Measurements from ENCODE around the gene KLHL26. TPM values are rescaled to one million over a fixed set of nuclear protein-coding genes. Genes with fewer than 3 reads are reported as not detected.

Gene KLHL26
- polyA plus RNA-seq, 3 donors, result 1.6 to 3.2 (median 2.0) TPM

GRCh38 chr19:18649371-18650020, 12.7 kb downstream of the KLHL26 start:
- H3K36me3 ChIP-seq (replicated peaks in 1 of 2; ENCODE audit: control insufficient read depth in 1 of 2, insufficient read depth in 2 of 2, low read length in 2 of 2), result peaks cover 0 to 2% of the 10 kb centered on the region in 2 donors
- Mint-ChIP-seq H3K4me3 (peak overlapping the region; percentile 72 to 86), H3K9me3 (no peaks in the 10 kb centered on the region), H3K27me3 (ENCODE audit: low read depth in 3 of 3) (peaks cover 11 to 20% (median 14%) of the 10 kb centered on the region in 3 donors), H3K36me3 (peaks cover 19 to 29% of the 10 kb centered on the region in 2 donors), H3K4me1 (peaks cover 32% of the 10 kb centered on the region), H3K27ac (peak overlapping the region in 3 of 7 donors; percentile 33 to 63 (median 41))
- peaks cover 22 to 29% of the 10 kb centered on the region in 2 donors for H3K4me1 ChIP-seq (ENCODE audit: control insufficient read depth in 1 of 2, insufficient read depth in 2 of 2, low read length in 2 of 2)
- peaks cover 68% of the 10 kb centered on the region for H4K20me1 ChIP-seq (ENCODE audit: insufficient read depth, low read length)
- intact Hi-C loops (cut with micrococcal nuclease), result no loop called here
- no peak overlapping the region for H3K27ac ChIP-seq (ENCODE audit: low read depth in 1 of 2, low read length in 2 of 2)
- H3K9ac ChIP-seq (ENCODE audit: insufficient read depth, low read length, poor library complexity, severe bottlenecking), result peak overlapping the region; percentile 25
- H3K79me2 ChIP-seq (ENCODE audit: insufficient read depth, low read length), result peaks cover 9% of the 10 kb centered on the region
- TF ChIP-seq CTCF (IDR thresholded peaks at IDR 0.05), result no peak
- 1% methylated on average over 22 of the region's 25 CpGs for WGBS (ENCODE audit: insufficient coverage)
- H3K4me2 ChIP-seq (replicated peaks; ENCODE audit: extremely low read depth, low read length, poor library complexity, severe bottlenecking), result peak overlapping the region; percentile 68
- DNase-seq, result peak in 2 of 3 donors; percentile 18 to 25
- H3K9me3 ChIP-seq (replicated peaks in 1 of 2; ENCODE audit: control insufficient read depth in 1 of 2, insufficient read depth in 1 of 2, low read length in 2 of 2), result no peaks in the 10 kb centered on the region
- no peaks in the 10 kb centered on the region for H3K27me3 ChIP-seq (ENCODE audit: control insufficient read depth in 2 of 2, insufficient read depth in 2 of 2, low read length in 2 of 2)
- H2AFZ ChIP-seq (ENCODE audit: insufficient read depth, low read depth, low read length, poor library complexity, severe bottlenecking), result no peak overlapping the region
- H3K4me3 ChIP-seq (replicated peaks in 1 of 3; ENCODE audit: low read depth in 2 of 3, low read length in 3 of 3), result peak overlapping the region in 1 of 3 experiments; percentile 65

DNA sequence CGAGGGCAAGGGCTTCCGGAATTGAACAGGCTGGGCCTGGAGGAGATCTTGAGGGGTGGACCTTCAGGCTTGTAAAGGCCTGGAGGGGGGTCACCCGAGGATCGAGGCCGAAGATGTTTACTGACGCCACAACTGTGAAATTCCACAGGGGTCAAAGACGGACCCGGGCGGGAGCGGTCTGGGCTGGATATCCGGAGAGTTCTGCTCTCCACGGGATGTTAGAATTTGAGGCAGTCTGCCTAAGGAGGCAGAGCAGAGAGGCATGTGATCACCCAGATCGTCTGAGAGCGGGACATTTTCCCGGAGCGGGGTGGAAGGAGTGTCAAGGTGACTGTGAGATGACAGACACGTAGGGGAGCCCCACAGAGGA, 13.2 kb downstream of the KLHL26 start:
- no peaks in the 10 kb centered on the region for H3K9me3 Mint-ChIP-seq
- no peak overlapping the region for H3K27ac ChIP-seq (ENCODE audit: low read depth in 1 of 2, low read length in 2 of 2)
- DNase-seq, result no peak
- H3K9ac ChIP-seq (ENCODE audit: insufficient read depth, low read length, poor library complexity, severe bottlenecking), result peak overlapping the region; percentile 25
- H3K36me3 ChIP-seq (replicated peaks in 1 of 2; ENCODE audit: control insufficient read depth in 1 of 2, insufficient read depth in 2 of 2, low read length in 2 of 2), result peaks cover 0 to 2% of the 10 kb centered on the region in 2 donors
- H3K4me2 ChIP-seq (replicated peaks; ENCODE audit: extremely low read depth, low read length, poor library complexity, severe bottlenecking), result peak overlapping the region; percentile 68
- no peak overlapping the region for H2AFZ ChIP-seq (ENCODE audit: insufficient read depth, low read depth, low read length, poor library complexity, severe bottlenecking)
- no peak for TF ChIP-seq CTCF (IDR thresholded peaks at IDR 0.05)
- H3K27me3 ChIP-seq (ENCODE audit: control insufficient read depth in 2 of 2, insufficient read depth in 2 of 2, low read length in 2 of 2), result no peaks in the 10 kb centered on the region
- peak overlapping the region; percentile 72 to 86 for H3K4me3 Mint-ChIP-seq
- H3K4me1 ChIP-seq (ENCODE audit: control insufficient read depth in 1 of 2, insufficient read depth in 2 of 2, low read length in 2 of 2), result peaks cover 16 to 24% of the 10 kb centered on the region in 2 donors
- H3K79me2 ChIP-seq (ENCODE audit: insufficient read depth, low read length), result peaks cover 9% of the 10 kb centered on the region
- peaks cover 27% of the 10 kb centered on the region for H3K4me1 Mint-ChIP-seq
- H3K9me3 ChIP-seq (replicated peaks in 1 of 2; ENCODE audit: control insufficient read depth in 1 of 2, insufficient read depth in 1 of 2, low read length in 2 of 2), result no peaks in the 10 kb centered on the region
- H3K4me3 ChIP-seq (replicated peaks in 1 of 3; ENCODE audit: low read depth in 2 of 3, low read length in 3 of 3), result peak overlapping the region in 1 of 3 experiments; percentile 65
- H3K27ac Mint-ChIP-seq, result peak overlapping the region in 2 of 7 donors; percentile 2 to 63
- peaks cover 19 to 29% of the 10 kb centered on the region in 2 donors for H3K36me3 Mint-ChIP-seq
- WGBS (ENCODE audit: insufficient coverage), result 10% methylated on average over 12 of the region's 17 CpGs
- H4K20me1 ChIP-seq (ENCODE audit: insufficient read depth, low read length), result peaks cover 68% of the 10 kb centered on the region
- intact Hi-C loops (cut with micrococcal nuclease), result no loop called here
- H3K27me3 Mint-ChIP-seq (ENCODE audit: low read depth in 3 of 3), result peaks cover 11 to 20% (median 14%) of the 10 kb centered on the region in 3 donors

Measured in CD14-positive monocyte (primary cell).